K562 (cell line): ENCODE results near the gene ACTN4. TPM values are rescaled to one million over a fixed set of nuclear protein-coding genes. Genes with fewer than 3 reads are reported as not detected.

Experiments used
- ATAC-seq: fragments of 200-7000 bp; cut with Tn5 transposase; 3 replicates; pipeline ENCODE4 v1.9.1; 2020; ENCODE audit warnings: moderate library complexity
- BruUV-seq: library from RNA; stranded (reverse); fragments of 400-500 nt; replicated peaks from 2 replicates; lab custom pipeline; 2021; lab: Mats Ljungman, UMichigan
- CTCF ChIA-PET: fragments of 300-600 bp; formaldehyde crosslinking; extraction: SDS; loops from one replicate; lab custom pipeline; 2021; ENCODE audit warnings: low intra/inter-chr PET ratio; lab: Yijun Ruan, JAX
- POLR2A ChIA-PET: fragments of 300-600, 350-650 bp; sonication (Branson Sonifier 250); formaldehyde crosslinking; extraction: SDS; loops from one replicate; lab custom pipeline; 2021; ENCODE audit warnings: antibody characterized with exemption, inconsistent platforms; lab: Yijun Ruan, JAX
- DNase-seq, 4 experiments: peaks; one replicate each; pipeline versions ENCODE4 v3.0.0 to v3.0.0-alpha.2; 2011 to 2018; ENCODE audit warnings: low spot score in 3 of 4, mixed read lengths in 3 of 4; ENCODE audit errors: extremely low read depth in 1 of 4
- FAIRE-seq: peaks from 2 replicates; lab custom pipeline; 2011; peaks lifted over from hg19 to GRCh38; lab: Jason Lieb, UNC
- H2AFZ ChIP-seq: 2 replicates; pipeline ENCODE4 v1.6.0; 2011; ENCODE audit warnings: low read depth, low read length, control low read depth, inconsistent platforms
- H3K27ac ChIP-seq: fragments of 200-600 bp; 3 replicates; pipeline ENCODE4 v1.8.0; 2011; ENCODE audit warnings: low read depth, mild to moderate bottlenecking, control low read depth, inconsistent platforms, low read length, moderate library complexity, mixed read lengths; ENCODE audit errors: extremely low read depth
- H3K27me3 ChIP-seq, 2 experiments: fragments of 300-600 bp in 1 of 2; 2 replicates in 1 of 2; 3 replicates in 1 of 2; pipeline versions ENCODE4 v1.6.0 to v1.8.0; 2011; ENCODE audit warnings: inconsistent platforms in 2 of 2, low read length in 2 of 2, mild to moderate bottlenecking in 1 of 2, mixed read lengths in 1 of 2, moderate library complexity in 1 of 2; ENCODE audit not compliant: control insufficient read depth in 2 of 2, insufficient read depth in 2 of 2
- H3K36me3 ChIP-seq: fragments of 300-600 bp; 3 replicates; pipeline ENCODE4 v1.8.0; 2011; ENCODE audit warnings: mild to moderate bottlenecking, low read length, inconsistent platforms; ENCODE audit not compliant: control insufficient read depth, insufficient read depth
- H3K4me1 ChIP-seq, 2 experiments: fragments of 200-600 bp in 1 of 2; replicated peaks in 1 of 2; 2 replicates in 1 of 2; 3 replicates in 1 of 2; pipeline versions ENCODE4 v1.5.1 to v1.8.0; 2011; ENCODE audit warnings: inconsistent platforms in 2 of 2, low read length in 2 of 2, mild to moderate bottlenecking in 1 of 2, mixed read lengths in 1 of 2, moderate library complexity in 1 of 2; ENCODE audit not compliant: control insufficient read depth in 2 of 2, insufficient read depth in 2 of 2
- H3K4me2 ChIP-seq: 2 replicates; pipeline ENCODE4 v1.6.1; 2011; ENCODE audit warnings: low read length, control low read depth, inconsistent platforms, mixed read lengths; ENCODE audit not compliant: insufficient read depth
- H3K4me3 ChIP-seq: fragments of 200-600 bp; sonication (generic), shearing (Covaris generic); 2 replicates; pipeline ENCODE4 v1.5.1; 2016; ENCODE audit warnings: control low read depth, inconsistent platforms
- H3K79me2 ChIP-seq: fragments of 200-600 bp; 3 replicates; pipeline ENCODE4 v1.8.0; 2011; ENCODE audit warnings: low read length, inconsistent platforms; ENCODE audit not compliant: control insufficient read depth, insufficient read depth
- H3K9ac ChIP-seq, 2 experiments: 2 replicates each; pipeline versions ENCODE4 v1.6.0 to v1.6.1; 2011; ENCODE audit warnings: low read depth in 2 of 2, low read length in 2 of 2, control low read depth in 1 of 2, inconsistent platforms in 1 of 2, mild to moderate bottlenecking in 1 of 2, mixed read lengths in 1 of 2; ENCODE audit not compliant: insufficient read depth in 1 of 2
- H3K9me1 ChIP-seq: one replicate; pipeline ENCODE4 v1.6.0; 2011; ENCODE audit warnings: inconsistent platforms, mild to moderate bottlenecking, low read length, moderate library complexity; ENCODE audit not compliant: control insufficient read depth, insufficient read depth
- H3K9me3 ChIP-seq: replicated peaks from 2 replicates; pipeline ENCODE4 v1.5.1; 2011; ENCODE audit warnings: low read depth, low read length, inconsistent platforms; ENCODE audit not compliant: control insufficient read depth, insufficient read depth
- H4K20me1 ChIP-seq: replicated peaks from 2 replicates; pipeline ENCODE4 v1.6.1; 2011; ENCODE audit warnings: low read length, inconsistent platforms, mixed read lengths; ENCODE audit not compliant: control insufficient read depth, insufficient read depth
- KLF10 ChIP-seq: fragments of 250-450 bp; sonication (Bioruptor Pico); IDR thresholded peaks from 2 replicates; pipeline ENCODE4 v1.6.1; 2021; ENCODE audit warnings: matching md5 sums
- POLR2G ChIP-seq: fragments of 200-400 bp; formaldehyde crosslinking; IDR thresholded peaks from 2 replicates; pipeline ENCODE4 v1.6.1; 2017; ENCODE audit warnings: low read depth, mild to moderate bottlenecking, antibody characterized with exemption, low read length, moderate library complexity
- RBM22 ChIP-seq: fragments of 200-400 bp; formaldehyde crosslinking; IDR thresholded peaks from 2 replicates; pipeline ENCODE4 v1.6.1; 2018; ENCODE audit warnings: low read length, low read depth; ENCODE audit not compliant: poor library complexity, severe bottlenecking
- SIN3A ChIP-seq, 2 experiments: fragments of 150-350 bp in 1 of 2; IDR thresholded peaks; 2 replicates each; pipeline ENCODE4 v1.6.1; 2011 to 2016; ENCODE audit warnings: borderline replicate concordance in 2 of 2, low read depth in 2 of 2, low read length in 2 of 2, mild to moderate bottlenecking in 2 of 2, moderate library complexity in 2 of 2; ENCODE audit not compliant: control insufficient read depth in 1 of 2
- ZBTB33 ChIP-seq: sonication (generic); formaldehyde crosslinking; IDR thresholded peaks from 2 replicates; pipeline ENCODE4 v1.8.1; 2023; ENCODE audit warnings: mild to moderate bottlenecking, missing genetic modification reagents
- ZFP91 ChIP-seq: sonication (generic); formaldehyde crosslinking; IDR thresholded peaks from 2 replicates; pipeline ENCODE4 v1.8.0; 2022; ENCODE audit warnings: mild to moderate bottlenecking, missing genetic modification reagents
- ZNF143 ChIP-seq: sonication (generic); formaldehyde crosslinking; IDR thresholded peaks from 2 replicates; pipeline ENCODE4 v1.9.0; 2022; ENCODE audit warnings: mild to moderate bottlenecking, missing genetic modification reagents
- ZNF75A ChIP-seq: fragments of 450-650 bp; formaldehyde crosslinking; IDR thresholded peaks from 2 replicates; pipeline ENCODE4 v1.4.0; 2020; ENCODE audit warnings: mild to moderate bottlenecking
- WGBS: fragments of 100-300 bp; shearing (Covaris generic); methylation state at CpG from one replicate; pipeline ENCODE4 v1.1.6; 2016; ENCODE audit warnings: low coverage, mixed read lengths; ENCODE audit not compliant: insufficient coverage; ENCODE audit errors: missing lambda C conversion rate; 5-methylcytosine and 5-hydroxymethylcytosine counted together
- in situ Hi-C: fragments of 300-500 bp; cut with MboI; formaldehyde crosslinking; loops from 4 replicates; pipeline ENCODE4 v1.15.0; 2018; ENCODE audit warnings: inconsistent platforms, mixed read lengths
- intact Hi-C: fragments of 100-400 bp; cut with micrococcal nuclease; formaldehyde crosslinking; loops from 2 replicates; pipeline ENCODE4 v1.14.2; 2022
- polyA plus RNA-seq, 8 experiments: library from polyadenylated mRNA; depleted of rRNA in 4 of 8; stranded (reverse) in 5 of 8; unstranded in 3 of 8; fragments of >200 nt; fragmentation: Nextera tagmentation in 2 of 8; fragmentation: Illumina TruSeq in 1 of 8; extraction: Ambion mirVana in 2 of 8; extraction: Trizol in 1 of 8; gene quantifications; 2 replicates each; pipeline versions ENCODE4 v1.2.1 to v1.2.3, GENCODE V29; 2011 to 2014; ENCODE audit warnings: inconsistent platforms in 1 of 8, missing spikeins in 1 of 8
- total RNA-seq, 7 experiments: library from RNA; depleted of rRNA in 6 of 7; stranded (reverse); fragments of >200 nt in 6 of 7; fragmentation: Illumina TruSeq in 2 of 7; extraction: Trizol in 2 of 7; gene quantifications; 2 replicates each; pipeline versions ENCODE4 v1.2.1 to v1.2.3, GENCODE V29; 2011 to 2021; ENCODE audit warnings: low replicate concordance in 1 of 7

The ACTN4 gene
- total and polyA plus RNA-seq, 9 of the 15 experiments (the other 6 are each of a cell fraction or from before 2014, with no cell fraction given) = 3.1 to 385 (median 125) TPM

GRCh38 chr19:38710928-38711725 is 63.7 kb downstream of the ACTN4 start:
- Histone ChIP-seq H3K79me2 (no peaks in the 10 kb centered on the region; the same call in 2 of the 3 replicates), H3K27ac (no peak overlapping the region), H3K9me1 (no peaks in the 10 kb centered on the region), H4K20me1 (peaks cover 3% of the 10 kb centered on the region; the same call in 1 of the 2 replicates), H3K27me3 (no peaks in the 10 kb centered on the region), H3K36me3 (peaks cover 95% of the 10 kb centered on the region; the same call in 2 of the 3 replicates), H3K4me2 (no peak overlapping the region), H3K4me1 (peaks cover 0 to 21% of the 10 kb centered on the region in 2 experiments; a peak in 1 of 5 replicates), H3K4me3 (no peak overlapping the region), H2AFZ (no peak overlapping the region), H3K9ac (peak overlapping the region in 1 of 2 experiments; percentile 43; a peak in 1 of 4 replicates), H3K9me3 (no peaks in the 10 kb centered on the region)
- FAIRE-seq (no peak), ATAC-seq (no peak), DNase-seq (no peak)
- intact Hi-C loops (no loop called here), in situ Hi-C loops (no loop called here)
- ChIA-PET CTCF (no interaction called here), POLR2A (interaction anchor here (0.6 to 1.3 kb wide), 5 partner anchors 15 to 327 kb away, joined by 3 read pairs; no protein-coding TSS in a partner anchor)
- TF ChIP-seq ZNF75A (CRISPR knock-in tag) (no peak), KLF10 (CRISPR knock-in tag) (no peak), RBM22 (peak; percentile 53), ZFP91 (CRISPR knock-in tag) (no peak), SIN3A (IDR thresholded peaks at IDR 0.05; ENCODE audit: borderline replicate concordance in 2 of 2, control insufficient read depth in 1 of 2, low read depth in 2 of 2, low read length in 2 of 2) (no peak), POLR2G (peak; percentile 53), ZBTB33 (peak; percentile 61; the same call in 1 of the 2 replicates), ZNF143 (no peak)
- no TSS peak for BruUV-seq
- WGBS = 89% methylated on average over 19 of the region's 25 CpGs
